ENCODE measurements around the gene PCP4.

DNA sequence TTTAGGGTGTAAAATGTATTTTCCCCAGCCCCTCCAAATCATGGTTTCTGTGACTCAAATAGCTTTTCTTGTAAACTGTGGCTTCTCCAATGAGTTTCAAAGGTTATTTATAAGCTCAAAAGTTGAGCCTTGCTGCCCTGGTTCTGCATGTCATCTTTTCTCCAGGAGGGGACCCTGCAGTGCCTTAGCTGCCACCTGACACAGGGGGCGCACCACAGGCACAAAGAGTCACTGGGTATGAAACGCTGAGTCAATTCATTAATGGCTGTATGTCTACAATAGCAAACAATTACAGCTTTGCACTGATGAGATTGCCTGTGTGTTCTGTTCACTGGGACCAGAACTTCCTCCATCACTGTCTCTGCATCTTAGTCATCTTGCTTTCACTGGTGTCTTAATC lies 100.8 kb downstream of the PCP4 start:
- TF ChIP-seq GRHL2 (CRISPR knock-in tag; IDR thresholded peaks at IDR 0.05; ENCODE audit: insufficient replicate concordance, severe bottlenecking) = no peak
- no peak for TF ChIP-seq ZNF232 (CRISPR knock-in tag; IDR thresholded peaks at IDR 0.05)
- TF ChIP-seq, protein P1, sequence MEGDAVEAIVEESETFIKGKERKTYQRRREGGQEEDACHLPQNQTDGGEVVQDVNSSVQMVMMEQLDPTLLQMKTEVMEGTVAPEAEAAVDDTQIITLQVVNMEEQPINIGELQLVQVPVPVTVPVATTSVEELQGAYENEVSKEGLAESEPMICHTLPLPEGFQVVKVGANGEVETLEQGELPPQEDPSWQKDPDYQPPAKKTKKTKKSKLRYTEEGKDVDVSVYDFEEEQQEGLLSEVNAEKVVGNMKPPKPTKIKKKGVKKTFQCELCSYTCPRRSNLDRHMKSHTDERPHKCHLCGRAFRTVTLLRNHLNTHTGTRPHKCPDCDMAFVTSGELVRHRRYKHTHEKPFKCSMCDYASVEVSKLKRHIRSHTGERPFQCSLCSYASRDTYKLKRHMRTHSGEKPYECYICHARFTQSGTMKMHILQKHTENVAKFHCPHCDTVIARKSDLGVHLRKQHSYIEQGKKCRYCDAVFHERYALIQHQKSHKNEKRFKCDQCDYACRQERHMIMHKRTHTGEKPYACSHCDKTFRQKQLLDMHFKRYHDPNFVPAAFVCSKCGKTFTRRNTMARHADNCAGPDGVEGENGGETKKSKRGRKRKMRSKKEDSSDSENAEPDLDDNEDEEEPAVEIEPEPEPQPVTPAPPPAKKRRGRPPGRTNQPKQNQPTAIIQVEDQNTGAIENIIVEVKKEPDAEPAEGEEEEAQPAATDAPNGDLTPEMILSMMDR (IDR thresholded peaks at IDR 0.05) = no peak
- no peak for TF ChIP-seq FOXJ3 (CRISPR knock-in tag; IDR thresholded peaks at IDR 0.05; ENCODE audit: borderline replicate concordance)
- no peak for TF ChIP-seq SMAD3 (CRISPR knock-in tag; IDR thresholded peaks at IDR 0.05; ENCODE audit: borderline replicate concordance)
